Spleen (tissue), 7 donors: ENCODE results near the gene SLC5A11.

Experiments
- POLR2A ChIP-seq, 3 donors: fragments of 450-650 bp; IDR thresholded peaks; one replicate each; pipeline ENCODE4 v1.5.1; 2017; ENCODE audit warnings: antibody characterized with exemption in 3 of 3, mild to moderate bottlenecking in 1 of 3
- POLR2AphosphoS5 ChIP-seq, 3 donors: sonication (generic); formaldehyde crosslinking; IDR thresholded peaks; one replicate each; pipeline ENCODE4 v1.5.1; 2017; ENCODE audit warnings: antibody characterized with exemption in 3 of 3
- TF ChIP-seq, protein P1 (sequence below), 11 experiments: fragments of 200-600 bp in 7 of 11; fragments of 450-650 bp in 4 of 11; sonication (generic) in 4 of 11; IDR thresholded peaks in 8 of 11; conservative IDR thresholded peaks in 3 of 11; 1 replicate in 7 of 11; 2 replicates in 4 of 11; pipeline versions ENCODE4 v1.4.0 to v1.8.0; 2016 to 2021; ENCODE audit warnings: antibody characterized with exemption in 11 of 11, inconsistent platforms in 4 of 11, mild to moderate bottlenecking in 1 of 11
- donor health status: DM: no; HTN: no; CAD: no; lungs with moderate emphysema.
- donor health status: DM: no; HTN: no; CAD: no.
- donor health status: DM: no; HTN: no; CAD: no.

DNA sequence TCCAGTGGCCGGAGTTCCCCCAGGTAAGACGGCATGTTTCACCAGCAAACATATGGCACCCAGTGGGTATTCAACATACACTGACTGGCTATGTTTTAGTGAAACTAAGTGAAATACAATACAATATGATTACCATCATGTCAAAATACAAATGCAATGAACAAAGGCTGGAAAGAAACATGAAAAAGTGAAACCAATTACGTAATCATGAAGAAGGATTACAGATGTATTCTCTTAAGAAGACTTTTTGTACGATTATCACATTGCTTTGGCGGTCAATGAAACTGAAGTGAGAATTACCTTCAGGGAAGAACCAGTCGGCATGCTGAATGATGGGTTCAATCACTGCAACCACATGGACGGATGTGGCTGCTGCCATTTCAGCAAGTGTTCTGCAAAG, 97.7 kb downstream of the SLC5A11 start:
- TF ChIP-seq, protein P1, sequence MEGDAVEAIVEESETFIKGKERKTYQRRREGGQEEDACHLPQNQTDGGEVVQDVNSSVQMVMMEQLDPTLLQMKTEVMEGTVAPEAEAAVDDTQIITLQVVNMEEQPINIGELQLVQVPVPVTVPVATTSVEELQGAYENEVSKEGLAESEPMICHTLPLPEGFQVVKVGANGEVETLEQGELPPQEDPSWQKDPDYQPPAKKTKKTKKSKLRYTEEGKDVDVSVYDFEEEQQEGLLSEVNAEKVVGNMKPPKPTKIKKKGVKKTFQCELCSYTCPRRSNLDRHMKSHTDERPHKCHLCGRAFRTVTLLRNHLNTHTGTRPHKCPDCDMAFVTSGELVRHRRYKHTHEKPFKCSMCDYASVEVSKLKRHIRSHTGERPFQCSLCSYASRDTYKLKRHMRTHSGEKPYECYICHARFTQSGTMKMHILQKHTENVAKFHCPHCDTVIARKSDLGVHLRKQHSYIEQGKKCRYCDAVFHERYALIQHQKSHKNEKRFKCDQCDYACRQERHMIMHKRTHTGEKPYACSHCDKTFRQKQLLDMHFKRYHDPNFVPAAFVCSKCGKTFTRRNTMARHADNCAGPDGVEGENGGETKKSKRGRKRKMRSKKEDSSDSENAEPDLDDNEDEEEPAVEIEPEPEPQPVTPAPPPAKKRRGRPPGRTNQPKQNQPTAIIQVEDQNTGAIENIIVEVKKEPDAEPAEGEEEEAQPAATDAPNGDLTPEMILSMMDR (IDR thresholded peaks at IDR 0.05 in 8 of 11, conservative IDR thresholded peaks at IDR 0.05 in 3 of 11) = no peak
- TF ChIP-seq POLR2AphosphoS5 (IDR thresholded peaks at IDR 0.05) (no peak), POLR2A (IDR thresholded peaks at IDR 0.05) (no peak)
